Fibroblast of the conjunctiva (primary cell): ENCODE data around the gene S100A10.
A peak's percentile ranks its signal among the peaks of the same experiment; 100 is the strongest.

Source experiments
- DNase-seq: peaks from one replicate; pipeline ENCODE4 v3.0.0-alpha.2; 2010; ENCODE audit warnings: low read depth

The S100A10 gene

GRCh38 chr1:152013664-152014237 lies 20.1 kb upstream of the S100A10 start:
- no peak for DNase-seq

- DNase-seq, result no peak
Observed at GRCh38 chr1:152009691-152010090, 16.0 kb upstream of the S100A10 start.

GRCh38 chr1:152007047-152007446 lies 13.4 kb upstream of the S100A10 start:
- DNase-seq, result no peak

GRCh38 chr1:152005360-152005912 lies 11.8 kb upstream of the S100A10 start:
- no peak for DNase-seq

GRCh38 chr1:152003846-152004442 lies 10.3 kb upstream of the S100A10 start:
- no peak for DNase-seq

- no peak for DNase-seq
Observed at GRCh38 chr1:152002960-152003359, 9.3 kb upstream of the S100A10 start.

- peak; percentile 94 for DNase-seq
Observed at GRCh38 chr1:152001631-152002584, 8.2 kb upstream of the S100A10 start.

GRCh38 chr1:152000964-152001630 lies 7.4 kb upstream of the S100A10 start:
- DNase-seq, result no peak

GRCh38 chr1:151998611-151999362 lies 5.1 kb upstream of the S100A10 start:
- DNase-seq, result no peak

GRCh38 chr1:151997284-151997570 lies 3.6 kb upstream of the S100A10 start:
- no peak for DNase-seq

GRCh38 chr1:151995774-151996173 lies 2.1 kb upstream of the S100A10 start:
- DNase-seq, result no peak

- DNase-seq, result peak; percentile 90
Observed at GRCh38 chr1:151994956-151995355, 1.3 kb upstream of the S100A10 start.

GRCh38 chr1:151993084-151993733 lies 450 bp downstream of the S100A10 start:
- DNase-seq, result no peak

GRCh38 chr1:151992303-151993083 lies 1.2 kb downstream of the S100A10 start:
- DNase-seq, result peak; percentile 97

- DNase-seq, result no peak
Observed at GRCh38 chr1:151991663-151992302, 1.9 kb downstream of the S100A10 start.

- no peak for DNase-seq
Observed at GRCh38 chr1:151990856-151991198, 2.8 kb downstream of the S100A10 start.

GRCh38 chr1:151990058-151990855 lies 3.4 kb downstream of the S100A10 start:
- DNase-seq, result no peak

GRCh38 chr1:151989211-151989862 lies 4.3 kb downstream of the S100A10 start:
- DNase-seq, result peak; percentile 87
